H1 (cell line): ENCODE measurements around the gene ATP6V1E1. TPM values are rescaled to one million over a fixed set of nuclear protein-coding genes. Genes with fewer than 3 reads are reported as not detected.
A peak's percentile ranks its signal among the peaks of the same experiment; 100 is the strongest.

ENCODE experiments used
- CTCF ChIA-PET: fragments of 300-600 bp; sonication (Branson Sonifier 250); formaldehyde crosslinking; loops from one replicate; lab custom pipeline; 2021; ENCODE audit not compliant: partially characterized antibody; lab: Charles Lee
- POLR2A ChIA-PET: fragments of 300-600 bp; sonication (Branson Sonifier 250); formaldehyde crosslinking; loops from one replicate; lab custom pipeline; 2021; ENCODE audit warnings: inconsistent platforms; ENCODE audit not compliant: partially characterized antibody; lab: Charles Lee
- DNase-seq, 2 experiments: peaks; one replicate each; pipeline versions ENCODE4 v3.0.0 to v3.0.0-alpha.2; 2010 to 2022; ENCODE audit warnings: low spot score in 2 of 2, low read depth in 1 of 2, mixed read lengths in 1 of 2
- FAIRE-seq: peaks from 2 replicates; lab custom pipeline; 2011; peaks lifted over from hg19 to GRCh38; lab: Jason Lieb, UNC
- H2AFZ ChIP-seq: 2 replicates; pipeline ENCODE4 v1.8.1; 2012; ENCODE audit warnings: low read length, inconsistent platforms
- H2AK5ac ChIP-seq: 2 replicates; pipeline ENCODE4 v1.6.1; 2013; ENCODE audit warnings: low read depth, low read length
- H2BK120ac ChIP-seq: replicated peaks from 2 replicates; pipeline ENCODE3; 2013; ENCODE audit warnings: low read depth, low read length, inconsistent platforms
- H2BK12ac ChIP-seq: 2 replicates; pipeline ENCODE4 v1.6.1; 2013; ENCODE audit warnings: low read depth, low read length
- H2BK15ac ChIP-seq: 2 replicates; pipeline ENCODE4 v1.6.1; 2013; ENCODE audit warnings: low read length
- H2BK20ac ChIP-seq: 2 replicates; pipeline ENCODE4 v1.6.1; 2013; ENCODE audit warnings: low read length
- H2BK5ac ChIP-seq: 2 replicates; pipeline ENCODE4 v1.6.1; 2013; ENCODE audit warnings: low read depth, low read length
- H3K14ac ChIP-seq: 2 replicates; pipeline ENCODE4 v1.6.1; 2013; ENCODE audit warnings: inconsistent platforms; ENCODE audit not compliant: insufficient read length
- H3K18ac ChIP-seq: 2 replicates; pipeline ENCODE4 v1.6.1; 2013; ENCODE audit warnings: low read length; ENCODE audit errors: extremely low read depth
- H3K23ac ChIP-seq: 2 replicates; pipeline ENCODE4 v1.6.1; 2013; ENCODE audit warnings: inconsistent platforms; ENCODE audit not compliant: insufficient read length
- H3K23me2 ChIP-seq: 2 replicates; pipeline ENCODE4 v1.6.1; 2013; ENCODE audit warnings: low read depth, low read length
- H3K27ac ChIP-seq: 2 replicates; pipeline ENCODE4 v1.6.1; 2011; ENCODE audit warnings: low read depth, low read length, inconsistent platforms
- H3K27me3 ChIP-seq, 4 experiments: replicated peaks in 1 of 4; 1 replicate in 1 of 4; 2 replicates in 3 of 4; pipeline versions ENCODE4 v1.6.1 to v1.8.1; 2011 to 2013; ENCODE audit warnings: low read length in 3 of 4, mild to moderate bottlenecking in 3 of 4, inconsistent platforms in 2 of 4, mixed read lengths in 2 of 4, moderate library complexity in 1 of 4; ENCODE audit not compliant: control insufficient read depth in 3 of 4, insufficient read depth in 3 of 4; ENCODE audit errors: extremely low read depth in 1 of 4
- H3K36me3 ChIP-seq, 4 experiments: 2 replicates each; pipeline versions ENCODE4 v1.6.1 to v1.8.1; 2011 to 2013; ENCODE audit warnings: mild to moderate bottlenecking in 4 of 4, low read length in 3 of 4, moderate library complexity in 2 of 4, control low read depth in 1 of 4, inconsistent platforms in 1 of 4; ENCODE audit not compliant: insufficient read depth in 4 of 4, control insufficient read depth in 2 of 4
- H3K4ac ChIP-seq: replicated peaks from 2 replicates; pipeline ENCODE3; 2013; ENCODE audit warnings: low read length, low read depth, mixed read lengths, inconsistent platforms; ENCODE audit not compliant: insufficient read length
- H3K4me1 ChIP-seq, 4 experiments: replicated peaks in 1 of 4; 1 replicate in 1 of 4; 2 replicates in 3 of 4; pipeline versions ENCODE4 v1.6.1 to v1.8.1; 2011 to 2013; ENCODE audit warnings: low read length in 3 of 4, inconsistent platforms in 2 of 4, mixed read lengths in 1 of 4; ENCODE audit not compliant: insufficient read depth in 4 of 4, control insufficient read depth in 3 of 4
- H3K4me2 ChIP-seq, 2 experiments: 2 replicates each; pipeline versions ENCODE4 v1.6.1 to v1.8.1; 2011 to 2013; ENCODE audit warnings: low read depth in 2 of 2, low read length in 2 of 2, control low read depth in 1 of 2, inconsistent platforms in 1 of 2, mild to moderate bottlenecking in 1 of 2; ENCODE audit not compliant: insufficient read depth in 1 of 2
- H3K4me3 ChIP-seq, 4 experiments: fragments of 200-600, 300-600 bp in 1 of 4; sonication (generic), shearing (Covaris generic), sonication (Bioruptor Twin) in 1 of 4; 2 replicates each; pipeline versions ENCODE4 v1.5.1 to v1.8.1; 2011 to 2016; ENCODE audit warnings: low read length in 4 of 4, low read depth in 3 of 4, control low read depth in 2 of 4, inconsistent platforms in 2 of 4, mild to moderate bottlenecking in 2 of 4, mixed read lengths in 1 of 4, moderate library complexity in 1 of 4; ENCODE audit not compliant: insufficient read depth in 2 of 4; ENCODE audit errors: extremely low read depth in 1 of 4
- H3K56ac ChIP-seq: replicated peaks from 2 replicates; pipeline ENCODE3; 2013; ENCODE audit warnings: low read depth, mild to moderate bottlenecking, mixed read lengths, low read length, inconsistent platforms; ENCODE audit not compliant: insufficient read length
- H3K79me1 ChIP-seq: 2 replicates; pipeline ENCODE4 v1.6.1; 2013; ENCODE audit warnings: low read depth, low read length, control low read depth
- H3K79me2 ChIP-seq, 2 experiments: 2 replicates each; pipeline versions ENCODE4 v1.6.1 to v1.8.1; 2012 to 2013; ENCODE audit warnings: low read length in 2 of 2, mild to moderate bottlenecking in 2 of 2, inconsistent platforms in 1 of 2; ENCODE audit not compliant: insufficient read depth in 2 of 2, control insufficient read depth in 1 of 2
- H3K9ac ChIP-seq, 4 experiments: replicated peaks in 1 of 4; 1 replicate in 1 of 4; 2 replicates in 3 of 4; pipeline versions ENCODE4 v1.6.1 to v1.8.1; 2011 to 2013; ENCODE audit warnings: low read depth in 3 of 4, low read length in 3 of 4, control low read depth in 2 of 4, mild to moderate bottlenecking in 2 of 4, moderate library complexity in 2 of 4, inconsistent platforms in 1 of 4; ENCODE audit errors: extremely low read depth in 1 of 4
- H3K9me3 ChIP-seq, 2 experiments: 2 replicates each; pipeline versions ENCODE4 v1.6.1 to v1.8.1; 2012 to 2013; ENCODE audit warnings: mild to moderate bottlenecking in 2 of 2, moderate library complexity in 2 of 2, control low read depth in 1 of 2, inconsistent platforms in 1 of 2, low read depth in 1 of 2, low read length in 1 of 2, mixed read lengths in 1 of 2; ENCODE audit not compliant: insufficient read depth in 2 of 2
- H4K20me1 ChIP-seq, 2 experiments: replicated peaks in 1 of 2; 2 replicates each; pipeline versions ENCODE3 to v1.8.1; 2011 to 2013; ENCODE audit warnings: inconsistent platforms in 2 of 2, low read length in 2 of 2, mild to moderate bottlenecking in 1 of 2; ENCODE audit not compliant: insufficient read depth in 2 of 2, control insufficient read depth in 1 of 2
- H4K5ac ChIP-seq: 2 replicates; pipeline ENCODE4 v1.6.1; 2013; ENCODE audit warnings: low read length, low read depth, mixed read lengths, inconsistent platforms; ENCODE audit not compliant: insufficient read length
- H4K8ac ChIP-seq: 2 replicates; pipeline ENCODE4 v1.8.0; 2013; ENCODE audit warnings: mild to moderate bottlenecking, moderate library complexity, low read length, inconsistent platforms; ENCODE audit not compliant: insufficient read depth; ENCODE audit errors: extremely low read depth
- H4K91ac ChIP-seq: replicated peaks from 2 replicates; pipeline ENCODE3; 2013; ENCODE audit warnings: low read length, mixed read lengths, inconsistent platforms; ENCODE audit not compliant: insufficient read length
- BCL11A ChIP-seq, 2 experiments: IDR thresholded peaks; one replicate each; pipeline ENCODE4 v1.6.1; 2011; ENCODE audit warnings: low read depth in 2 of 2, low read length in 2 of 2, mild to moderate bottlenecking in 2 of 2
- GTF2F1 ChIP-seq: IDR thresholded peaks from 2 replicates; pipeline ENCODE4 v1.6.1; 2012; ENCODE audit warnings: low read depth, low read length, improper control_type of control experiment, borderline replicate concordance
- HDAC2 ChIP-seq, 2 experiments: fragments of 300-600 bp in 1 of 2; sonication (generic) in 1 of 2; IDR thresholded peaks; 2 replicates each; pipeline ENCODE4 v1.6.1; 2011 to 2012; ENCODE audit warnings: low read depth in 2 of 2, low read length in 2 of 2, mild to moderate bottlenecking in 2 of 2, moderate library complexity in 2 of 2, borderline replicate concordance in 1 of 2, inconsistent platforms in 1 of 2
- POLR2AphosphoS5 ChIP-seq: IDR thresholded peaks from 2 replicates; pipeline ENCODE4 v1.6.1; 2011; ENCODE audit warnings: low read depth, low read length
- SAP30 ChIP-seq: fragments of 300-600 bp; sonication (generic); IDR thresholded peaks from 2 replicates; pipeline ENCODE4 v1.7.1; 2012; ENCODE audit warnings: low read length, moderate library complexity, mild to moderate bottlenecking, inconsistent platforms; ENCODE audit not compliant: insufficient read depth, insufficient replicate concordance
- SIN3A ChIP-seq, 2 experiments: IDR thresholded peaks in 1 of 2; conservative IDR thresholded peaks in 1 of 2; 2 replicates each; pipeline ENCODE4 v1.6.1; 2011 to 2012; ENCODE audit warnings: low read length in 2 of 2, improper control_type of control experiment in 1 of 2, low read depth in 1 of 2, mild to moderate bottlenecking in 1 of 2
- TCF12 ChIP-seq: IDR thresholded peaks from 2 replicates; pipeline ENCODE4 v1.6.1; 2011; ENCODE audit warnings: low read depth, mild to moderate bottlenecking, low read length
- YY1 ChIP-seq: IDR thresholded peaks from 2 replicates; pipeline ENCODE4 v1.6.1; 2011; ENCODE audit warnings: low read depth, mild to moderate bottlenecking, low read length
- WGBS, 2 experiments: shearing (Covaris generic) in 1 of 2; methylation state at CpG; one replicate each; pipeline versions ENCODE4 v1.1.6 to v1.1.7; 2013 to 2015; ENCODE audit warnings: low lambda C conversion rate in 2 of 2, mixed read lengths in 2 of 2, inconsistent platforms in 1 of 2, low coverage in 1 of 2, missing lambda C conversion rate in 1 of 2; ENCODE audit not compliant: insufficient replicate concordance in 2 of 2, insufficient coverage in 1 of 2, insufficient read length in 1 of 2; ENCODE audit errors: extremely low coverage in 1 of 2, missing lambda C conversion rate in 1 of 2; 5-methylcytosine and 5-hydroxymethylcytosine counted together
- polyA plus RNA-seq, 7 experiments: library from polyadenylated mRNA; depleted of rRNA in 3 of 7; stranded (reverse) in 5 of 7; unstranded in 2 of 7; fragments of >200 nt in 5 of 7; fragments of 200-250 nt in 2 of 7; gene quantifications; 1 replicate in 5 of 7; 2 replicates in 1 of 7; 4 replicates in 1 of 7; pipeline versions ENCODE4 v1.2.1 to v1.2.3, GENCODE V29; 2011 to 2013; ENCODE audit warnings: missing spikeins in 2 of 7, mixed read lengths in 2 of 7
- total RNA-seq: library from RNA; stranded (reverse); fragmentation: NEBNext Ultra II Directional; extraction: Animal tissue kit (Norgen Biotek cat#: 25700); gene quantifications from 2 replicates; pipeline ENCODE4 v1.2.1, GENCODE V29; 2021

The ATP6V1E1 gene
- total and polyA plus RNA-seq, 2 of the 8 experiments (the other 6 are each of a cell fraction or from before 2014, with no cell fraction given) = 80.4 to 88.1 TPM

DNA sequence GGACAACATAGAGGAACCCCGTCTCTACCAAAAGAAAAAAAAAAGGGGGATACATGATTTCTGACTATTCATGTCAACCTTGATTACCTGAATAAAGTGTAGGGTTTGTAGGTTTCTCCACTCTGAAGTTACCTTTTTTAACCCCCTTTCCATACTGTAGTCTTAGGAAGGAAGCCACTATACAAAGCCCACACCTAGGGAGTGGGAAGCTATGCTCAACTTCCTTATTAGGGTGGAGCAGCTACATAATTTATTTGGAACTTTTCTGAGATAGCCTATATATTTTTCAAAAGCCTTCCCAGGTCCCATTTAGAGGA, 582 bp upstream of the ATP6V1E1 start:
- Histone ChIP-seq H3K79me1 (peaks cover 2% of the 10 kb centered on the region; the same call in 1 of the 2 replicates), H3K27ac (peak overlapping the region; percentile 84), H3K4me3 (peak overlapping the region; percentile 88 to 100 (median 94)), H2BK120ac (peak overlapping the region; percentile 65), H3K36me3 (no peaks in the 10 kb centered on the region), H4K91ac (no peak overlapping the region), H3K4me1 (no peaks in the 10 kb centered on the region), H2BK5ac (peak overlapping the region; percentile 92; the same call in 1 of the 2 replicates), H2BK15ac (no peak overlapping the region), H3K18ac (no peak overlapping the region), H3K9me3 (no peaks in the 10 kb centered on the region), H4K8ac (peak overlapping the region; percentile 90; the same call in 1 of the 2 replicates), H3K56ac (peak overlapping the region; percentile 63), H2AFZ (no peak overlapping the region), H3K4me2 (peak overlapping the region; percentile 73 to 82), H3K23ac (no peak overlapping the region), H3K79me2 (peaks cover 3 to 34% of the 10 kb centered on the region in 2 experiments; a peak in 3 of 4 replicates), H2AK5ac (no peak overlapping the region), H3K14ac (no peak overlapping the region), H3K9ac (peak overlapping the region; percentile 52 to 95 (median 88)), H2BK12ac (no peak overlapping the region), H3K4ac (no peak overlapping the region), H4K5ac (peak overlapping the region; percentile 79), H4K20me1 (no peaks in the 10 kb centered on the region), H3K27me3 (no peaks in the 10 kb centered on the region), H3K23me2 (peaks cover 4% of the 10 kb centered on the region; the same call in 1 of the 2 replicates), H2BK20ac (no peak overlapping the region)
- ChIA-PET POLR2A (interaction anchor here (0.8 to 0.9 kb wide), 3 partner anchors 10 to 92 kb away, joined by 3 to 8 read pairs (median 4); partner anchors contain the start of gene BCL2L13), CTCF (no interaction called here)
- 17% methylated on average over 1 of the region's 1 CpG; no CpG with 5 or more reads in 1 of the 2 experiments for WGBS, 2 experiments
- DNase-seq (no peak), FAIRE-seq (no peak)
- no peak for TF ChIP-seq SIN3A (conservative IDR thresholded peaks at IDR 0.05 in 1 of 2, IDR thresholded peaks at IDR 0.05 in 1 of 2; ENCODE audit: low read depth in 1 of 2, low read length in 2 of 2)
- TF ChIP-seq BCL11A (IDR thresholded peaks at IDR 0.05; ENCODE audit: low read depth in 2 of 2, low read length in 2 of 2) = no peak
- no peak for TF ChIP-seq SAP30
- TF ChIP-seq TCF12 = no peak
- no peak for TF ChIP-seq GTF2F1
- no peak for TF ChIP-seq YY1
- TF ChIP-seq HDAC2 (IDR thresholded peaks at IDR 0.05; ENCODE audit: borderline replicate concordance in 1 of 2, low read depth in 2 of 2, low read length in 2 of 2) = no peak
- no peak for TF ChIP-seq POLR2AphosphoS5
